ENCODE results near the gene CENPP. TPM values are rescaled to one million over a fixed set of nuclear protein-coding genes. Genes with fewer than 3 reads are reported as not detected.

Gene CENPP
- total RNA-seq, 2 experiments from 2014 or later: 26.4 to 29.1 TPM

DNA sequence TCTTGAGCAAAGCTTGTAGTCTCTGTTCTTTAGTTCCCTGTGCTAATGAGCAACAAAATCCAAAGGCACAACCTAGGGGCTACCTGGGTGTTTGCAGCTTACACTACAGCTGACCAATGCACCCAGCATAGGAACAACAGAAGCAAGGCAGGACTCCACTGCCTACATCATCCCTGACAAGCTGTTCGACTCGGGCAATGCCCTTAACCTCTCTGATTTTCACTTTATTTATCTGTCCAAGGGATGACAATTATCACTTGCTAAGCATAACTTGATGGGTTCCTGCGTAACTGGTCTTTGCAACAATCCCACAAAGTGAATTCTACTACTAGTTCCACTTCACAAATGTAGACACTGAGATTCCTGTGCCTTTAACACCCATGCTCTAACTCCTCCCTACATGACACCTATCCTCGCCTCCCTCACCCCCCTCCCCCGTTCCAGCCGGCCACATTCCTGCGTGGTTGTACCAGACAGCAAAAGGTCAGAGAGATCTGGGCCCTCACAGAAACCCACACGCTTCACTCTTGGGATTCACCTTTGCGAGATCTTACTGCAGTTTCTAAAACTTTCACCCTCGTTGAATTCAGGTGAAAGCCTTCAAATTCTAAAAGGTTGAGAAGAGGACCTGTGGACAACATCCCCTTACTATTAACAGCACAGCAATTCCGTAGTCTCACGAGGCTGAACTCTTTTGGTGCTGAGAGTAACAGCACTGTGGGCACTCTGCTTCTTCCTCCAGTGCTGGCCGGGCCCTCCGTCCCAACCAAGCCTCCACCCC, 343.2 kb downstream of the CENPP start:
- peak; percentile 57 for DNase-seq
- Mint-ChIP-seq H3K4me1 (ENCODE audit: low read depth) (peaks cover 53% of the 10 kb centered on the region), H3K27ac (peak overlapping the region; percentile 96), H3K27me3 (ENCODE audit: low read depth) (no peaks in the 10 kb centered on the region), H3K36me3 (ENCODE audit: low read depth) (peaks cover 24% of the 10 kb centered on the region), H3K9me3 (ENCODE audit: insufficient read depth) (no peaks in the 10 kb centered on the region), H3K4me3 (peak overlapping the region; percentile 96)
- ChIA-PET POLR2A (no interaction called here), CTCF (no interaction called here)
- ATAC-seq: no peak

GRCh38 chr9:92669527-92669889, 343.8 kb downstream of the CENPP start:
- ChIA-PET CTCF (interaction anchor here (1.1 to 2.6 kb wide), 7 partner anchors 8 to 343 kb away, joined by 3 to 14 read pairs (median 5); partner anchors contain the start of gene CENPP), POLR2A (interaction anchor here (0.6 to 1.6 kb wide), 6 partner anchors 10 to 554 kb away, joined by 3 to 9 read pairs (median 4); partner anchors contain the start of genes BICD2, CENPP and SPTLC1)
- Mint-ChIP-seq H3K4me1 (ENCODE audit: low read depth) (peaks cover 48% of the 10 kb centered on the region), H3K4me3 (peak overlapping the region; percentile 96), H3K27ac (peak overlapping the region; percentile 96), H3K27me3 (ENCODE audit: low read depth) (no peaks in the 10 kb centered on the region), H3K36me3 (ENCODE audit: low read depth) (peaks cover 25% of the 10 kb centered on the region), H3K9me3 (ENCODE audit: insufficient read depth) (no peaks in the 10 kb centered on the region)
- DNase-seq (no peak), ATAC-seq (peak; percentile 10)

Small RNA genes lying within 50 kb of the gene (microRNA-seq; reads per million reads assigned to microRNA genes)
- gene MIR3651: 4.6 reads per million
- not detected for gene MIR4670

Other genes starting within 250 kb of the CENPP start
- 10 to 100 TPM; 47.7 to 52.5 TPM for gene SPTLC1, start 210.5 kb upstream of the CENPP start, total RNA-seq
- gene IARS1, start 32.3 kb upstream of the CENPP start, total RNA-seq: 100 to 1,000 TPM; 138 to 141 TPM
- 10 to 100 TPM; 51.7 to 55.3 TPM for gene NOL8, start 603 bp upstream of the CENPP start, total RNA-seq
- gene OGN, start 78.6 kb downstream of the CENPP start, total RNA-seq: not detected
- not detected for gene OMD, start 98.5 kb downstream of the CENPP start, total RNA-seq
- not detected for gene ASPN, start 156.6 kb downstream of the CENPP start, total RNA-seq
- gene ECM2, start 210.0 kb downstream of the CENPP start, total RNA-seq: not detected

Data from activated CD8-positive, alpha-beta T cell treated with anti-CD3 and anti-CD28 coated beads, Interleukin-2, amount 10 ng/mL, durations not matched to agents 7 days and 5 days (primary cell).